ENCODE results near the gene TMEM63A. TPM values are rescaled to one million over a fixed set of nuclear protein-coding genes. Genes with fewer than 3 reads are reported as not detected.
A peak's percentile ranks its signal among the peaks of the same experiment; 100 is the strongest.
"Not testable (repeated sequence)": the region's sequence is repeated elsewhere in the genome, so short reads cannot be mapped to it uniquely, and the experiment has no call there.

Gene TMEM63A
- total RNA-seq, 1 donor from 2014 or later, result 4.7 TPM

- H3K36me3 ChIP-seq (ENCODE audit: control insufficient read depth, insufficient read depth, low read length), result peaks cover 10% of the 10 kb centered on the region
- DNase-seq (ENCODE audit: low read depth), result no peak
- no peak for TF ChIP-seq CTCF (IDR thresholded peaks at IDR 0.05; ENCODE audit: insufficient read depth, low read length, severe bottlenecking)
- FAIRE-seq, result peak; percentile 43
- no peak overlapping the region for H3K4me3 ChIP-seq (ENCODE audit: low read depth, low read length)
- H3K27me3 ChIP-seq (ENCODE audit: control insufficient read depth, insufficient read depth, low read length), result no peaks in the 10 kb centered on the region
Observed at GRCh38 chr1:225842788-225843425, 39.3 kb downstream of the TMEM63A start.

DNA sequence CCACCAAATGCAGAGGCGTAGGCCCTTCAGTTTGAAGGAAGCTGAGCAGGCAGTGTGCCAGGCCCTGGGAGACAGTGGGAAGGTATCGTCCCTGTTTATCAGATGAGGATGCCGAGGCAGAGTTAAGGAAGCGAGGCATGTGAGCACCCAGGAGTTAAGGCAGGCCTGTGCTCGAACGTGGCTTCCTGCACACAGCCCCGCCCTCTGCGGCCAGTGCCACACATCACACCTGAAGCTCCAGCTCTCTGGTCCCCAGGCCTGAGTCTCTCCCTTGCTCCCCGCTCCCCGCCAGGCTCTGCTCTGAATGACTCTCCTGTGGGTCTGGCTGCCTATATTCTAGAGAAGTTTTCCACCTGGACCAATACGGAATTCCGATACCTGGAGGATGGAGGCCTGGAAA lies 40.1 kb downstream of the TMEM63A start:
- no peak for FAIRE-seq
- Histone ChIP-seq H3K27me3 (ENCODE audit: control insufficient read depth, insufficient read depth, low read length) (no peaks in the 10 kb centered on the region), H3K36me3 (ENCODE audit: control insufficient read depth, insufficient read depth, low read length) (peaks cover 10% of the 10 kb centered on the region), H3K4me3 (ENCODE audit: low read depth, low read length) (no peak overlapping the region)
- no peak for DNase-seq (ENCODE audit: low read depth)
- TF ChIP-seq CTCF (IDR thresholded peaks at IDR 0.05; ENCODE audit: insufficient read depth, low read length, severe bottlenecking), result no peak

DNA sequence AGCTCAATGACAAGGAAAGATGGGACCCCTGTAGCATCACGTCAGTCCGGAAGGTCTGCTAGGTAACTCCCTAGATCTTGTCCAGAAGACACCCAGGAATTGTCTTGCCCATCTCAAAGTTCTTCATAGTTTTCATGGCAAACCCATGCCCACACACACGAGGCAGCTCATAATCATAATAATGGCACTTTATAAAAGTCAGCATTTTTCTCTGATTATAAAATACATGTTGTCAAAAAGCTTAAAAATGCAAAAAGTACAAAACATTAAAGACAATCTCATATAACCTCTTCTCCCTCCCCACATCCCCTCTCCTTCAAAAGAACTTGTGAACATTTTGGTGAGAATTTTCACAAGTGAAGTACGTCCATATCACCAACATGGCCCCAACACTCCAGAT lies 41.5 kb downstream of the TMEM63A start:
- Histone ChIP-seq H3K36me3 (ENCODE audit: control insufficient read depth, insufficient read depth, low read length) (peaks cover 8% of the 10 kb centered on the region), H3K27me3 (ENCODE audit: control insufficient read depth, insufficient read depth, low read length) (no peaks in the 10 kb centered on the region), H3K4me3 (ENCODE audit: low read depth, low read length) (no peak overlapping the region)
- no peak for FAIRE-seq
- DNase-seq (ENCODE audit: low read depth), result no peak
- TF ChIP-seq CTCF (IDR thresholded peaks at IDR 0.05; ENCODE audit: insufficient read depth, low read length, severe bottlenecking), result no peak

GRCh38 chr1:225840223-225840610 lies 42.0 kb downstream of the TMEM63A start:
- no peak for DNase-seq (ENCODE audit: low read depth)
- peaks cover 8% of the 10 kb centered on the region for H3K36me3 ChIP-seq (ENCODE audit: control insufficient read depth, insufficient read depth, low read length)
- H3K4me3 ChIP-seq (ENCODE audit: low read depth, low read length), result no peak overlapping the region
- TF ChIP-seq CTCF (IDR thresholded peaks at IDR 0.05; ENCODE audit: insufficient read depth, low read length, severe bottlenecking), result no peak
- no peak for FAIRE-seq
- H3K27me3 ChIP-seq (ENCODE audit: control insufficient read depth, insufficient read depth, low read length), result no peaks in the 10 kb centered on the region

GRCh38 chr1:225838793-225839192 lies 43.4 kb downstream of the TMEM63A start:
- H3K4me3 ChIP-seq (ENCODE audit: low read depth, low read length), result no peak overlapping the region
- TF ChIP-seq CTCF (IDR thresholded peaks at IDR 0.05; ENCODE audit: insufficient read depth, low read length, severe bottlenecking), result no peak
- H3K27me3 ChIP-seq (ENCODE audit: control insufficient read depth, insufficient read depth, low read length), result no peaks in the 10 kb centered on the region
- FAIRE-seq (no peak), DNase-seq (ENCODE audit: low read depth) (no peak)
- H3K36me3 ChIP-seq (ENCODE audit: control insufficient read depth, insufficient read depth, low read length), result peaks cover 7% of the 10 kb centered on the region

GRCh38 chr1:225836296-225836695 lies 45.9 kb downstream of the TMEM63A start:
- peaks cover 15% of the 10 kb centered on the region for H3K36me3 ChIP-seq (ENCODE audit: control insufficient read depth, insufficient read depth, low read length)
- H3K27me3 ChIP-seq (ENCODE audit: control insufficient read depth, insufficient read depth, low read length); DNase-seq (ENCODE audit: low read depth); FAIRE-seq; H3K4me3 ChIP-seq (ENCODE audit: low read depth, low read length): not testable (repeated sequence)
